Lower leg skin (tissue), 3 donors: Measurements from ENCODE around the gene OGA.

Experiments used
- CTCF ChIP-seq, 3 donors: fragments of 450-650 bp; IDR thresholded peaks; one replicate each; pipeline ENCODE4 v1.5.1; 2016; ENCODE audit warnings: antibody characterized with exemption in 3 of 3, mild to moderate bottlenecking in 3 of 3, moderate library complexity in 2 of 3
- POLR2A ChIP-seq, 2 donors: fragments of 450-650 bp; IDR thresholded peaks; one replicate each; pipeline ENCODE4 v1.6.1; 2016 to 2017; ENCODE audit warnings: antibody characterized with exemption in 2 of 2, mild to moderate bottlenecking in 1 of 2, moderate library complexity in 1 of 2

- TF ChIP-seq CTCF (IDR thresholded peaks at IDR 0.05), result no peak
- no peak for TF ChIP-seq POLR2A (IDR thresholded peaks at IDR 0.05)
These were observed 809 bp upstream of the OGA start for GRCh38 chr10:101818872-101819633.
